ENCODE data around the gene ACTL7B. TPM values are rescaled to one million over a fixed set of nuclear protein-coding genes. Genes with fewer than 3 reads are reported as not detected.
A peak's percentile ranks its signal among the peaks of the same experiment; 100 is the strongest.

Gene ACTL7B
- total and polyA plus RNA-seq, 2 of the 4 experiments (the other 2 are of a cell fraction) = not detected

- in situ Hi-C loops (cut with MboI; ENCODE audit: low sequenced_read_pairs) (no loop called here), dilution Hi-C loops (cut with HindIII; ENCODE audit: low sequenced_read_pairs, unreplicated experiment) (no loop called here), intact Hi-C loops (cut with micrococcal nuclease) (no loop called here)
- no TSS peak for BruUV-seq (replicated peaks)
- CTCF ChIA-PET = no interaction called here
- Histone ChIP-seq H4K91ac (ENCODE audit: insufficient read depth, low read depth, low read length) (no peak overlapping the region), H2BK5ac (ENCODE audit: low read depth, low read length, poor library complexity, severe bottlenecking) (no peak overlapping the region), H4K20me1 (ENCODE audit: insufficient read depth, low read length) (no peaks in the 10 kb centered on the region), H3K18ac (ENCODE audit: low read depth, low read length) (no peak overlapping the region), H4K5ac (ENCODE audit: low read depth, low read length) (no peak overlapping the region), H2BK15ac (ENCODE audit: low read depth, low read length) (no peak overlapping the region), H2BK20ac (ENCODE audit: low read depth, low read length) (no peak overlapping the region), H3K14ac (replicated peaks; ENCODE audit: low read depth, low read length) (no peak overlapping the region), H2BK120ac (ENCODE audit: low read depth, low read length) (no peak overlapping the region), H3K4me2 (ENCODE audit: low read depth, low read length) (no peak overlapping the region), H3K27me3 (ENCODE audit: control insufficient read depth, insufficient read depth, low read length) (no peaks in the 10 kb centered on the region; the same call in 1 of the 2 replicates), H3K9ac (ENCODE audit: low read depth, low read length) (no peak overlapping the region), H3K9me3 (ENCODE audit: control insufficient read depth, insufficient read depth, low read length) (no peaks in the 10 kb centered on the region), H2AFZ (replicated peaks; ENCODE audit: low read length, poor library complexity) (no peak overlapping the region), H3K36me3 (ENCODE audit: control insufficient read depth, insufficient read depth, low read length) (no peaks in the 10 kb centered on the region), H2AK5ac (ENCODE audit: low read depth, low read length) (no peak overlapping the region), H3K23ac (ENCODE audit: low read depth, low read length) (no peak overlapping the region), H3K4ac (ENCODE audit: low read depth, low read length) (no peak overlapping the region), H2AK9ac (replicated peaks; ENCODE audit: low read depth, low read length, poor library complexity) (no peak overlapping the region), H3K56ac (ENCODE audit: extremely low read depth, insufficient read depth, low read length) (no peak overlapping the region), H3K27ac (ENCODE audit: insufficient read depth, low read length) (no peak overlapping the region), H3K79me1 (ENCODE audit: low read depth in 1 of 2, low read length in 2 of 2) (no peaks in the 10 kb centered on the region), H4K8ac (ENCODE audit: low read depth in 2 of 2, low read length in 2 of 2) (no peak overlapping the region), H3K4me3 (ENCODE audit: insufficient read depth, low read depth, low read length) (no peak overlapping the region), H3K4me1 (ENCODE audit: control insufficient read depth, insufficient read depth, low read length) (no peaks in the 10 kb centered on the region), H3K9me1 (ENCODE audit: insufficient read depth, low read length) (no peaks in the 10 kb centered on the region)
- DNase-seq (peak; percentile 20), ATAC-seq (ENCODE audit: low read depth) (no peak)
- WGBS, 2 experiments (ENCODE audit: extremely low coverage in 2 of 2, insufficient read length in 1 of 2) = 100% methylated on average over 1 of the region's 6 CpGs; no CpG with 5 or more reads in 1 of the 2 experiments
- TF ChIP-seq RCOR1 (IDR thresholded peaks at IDR 0.05; ENCODE audit: insufficient replicate concordance, low read length) (no peak), CEBPB (IDR thresholded peaks at IDR 0.05; ENCODE audit: low read depth, low read length) (peak; percentile 57; the same call in 1 of the 2 replicates)
- POLR2A ChIA-PET (ENCODE audit: unreplicated experiment) = no interaction called here
These were observed 17.8 kb downstream of the ACTL7B start for GRCh38 chr9:108838017-108838416.

Measured in IMR-90 (cell line).